GM19463 (cell line): ENCODE measurements around the gene TMSB10.
"Not testable (repeated sequence)": the region's sequence is repeated elsewhere in the genome, so short reads cannot be mapped to it uniquely, and the experiment has no call there.

Experiments used
- ATAC-seq: cut with Tn5 transposase; IDR thresholded peaks from one replicate; pipeline ENCODE4 v1.9.1; 2021; ENCODE audit warnings: mild to moderate bottlenecking, moderate library complexity; ENCODE audit not compliant: unreplicated experiment

TMSB10 gene

DNA sequence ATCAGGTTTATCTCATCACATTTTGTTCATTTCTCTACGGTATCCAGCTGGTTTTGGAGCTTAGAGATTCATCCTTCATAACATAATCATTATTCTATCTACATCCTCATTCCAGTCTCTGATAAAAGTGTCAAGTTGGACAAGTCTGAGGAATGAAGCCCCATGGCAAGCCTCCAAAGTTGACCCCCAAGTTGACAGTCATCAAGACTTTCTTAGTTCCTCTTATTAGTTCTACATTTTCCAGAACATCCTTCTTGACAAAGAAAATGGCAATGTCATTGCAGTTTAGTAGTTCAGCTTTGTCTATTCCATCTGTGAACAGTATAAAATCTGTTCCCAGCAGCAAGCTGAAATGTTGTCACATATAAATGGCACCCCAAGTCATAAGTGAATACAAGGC is 4.5 kb upstream of the TMSB10 start:
- ATAC-seq, result no peak

DNA sequence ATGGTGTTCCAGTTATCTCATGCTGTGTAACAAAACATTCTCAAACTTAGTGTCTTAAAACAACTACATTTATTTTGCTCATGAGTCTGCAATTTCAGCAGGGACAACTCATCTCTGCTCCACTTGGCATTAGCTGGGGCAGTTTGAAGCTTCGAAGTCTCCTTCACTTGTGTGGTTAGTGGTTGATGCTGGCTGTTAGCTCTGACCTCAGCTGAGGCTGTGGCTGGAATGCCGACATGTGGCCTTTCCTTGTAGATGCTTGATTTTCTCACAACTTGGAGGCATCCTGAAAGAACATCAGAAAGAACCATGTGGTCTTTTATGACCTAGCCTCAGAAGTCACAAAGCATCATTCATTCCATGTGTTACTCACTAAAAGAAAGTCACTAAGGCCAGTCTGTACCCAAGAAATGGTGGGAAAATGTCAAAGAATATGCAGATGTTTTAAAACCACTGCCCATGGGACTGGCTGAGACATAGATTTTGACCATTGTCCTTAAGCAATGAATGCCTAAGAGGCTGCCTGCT is 3.8 kb upstream of the TMSB10 start:
- no peak for ATAC-seq

DNA sequence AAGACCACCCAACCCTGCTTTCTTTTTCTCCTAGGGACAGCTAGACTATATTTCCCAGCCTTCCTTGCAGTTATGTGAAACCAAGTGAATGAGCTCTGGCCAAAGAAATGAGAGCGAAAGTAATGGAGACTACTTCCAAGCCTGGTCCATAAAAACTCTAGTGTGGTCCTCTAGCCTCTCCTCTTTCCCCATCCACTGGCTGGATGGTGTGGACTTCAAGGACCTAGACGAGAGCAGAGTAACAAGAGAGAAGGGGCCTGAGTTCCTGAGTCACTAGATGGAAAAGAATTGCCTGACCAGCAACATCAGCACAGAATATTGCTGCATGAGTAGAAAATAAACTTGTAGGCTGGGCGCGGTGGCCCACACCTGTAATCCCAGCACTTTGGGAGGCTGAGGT is 2.9 kb upstream of the TMSB10 start:
- ATAC-seq, result no peak

DNA sequence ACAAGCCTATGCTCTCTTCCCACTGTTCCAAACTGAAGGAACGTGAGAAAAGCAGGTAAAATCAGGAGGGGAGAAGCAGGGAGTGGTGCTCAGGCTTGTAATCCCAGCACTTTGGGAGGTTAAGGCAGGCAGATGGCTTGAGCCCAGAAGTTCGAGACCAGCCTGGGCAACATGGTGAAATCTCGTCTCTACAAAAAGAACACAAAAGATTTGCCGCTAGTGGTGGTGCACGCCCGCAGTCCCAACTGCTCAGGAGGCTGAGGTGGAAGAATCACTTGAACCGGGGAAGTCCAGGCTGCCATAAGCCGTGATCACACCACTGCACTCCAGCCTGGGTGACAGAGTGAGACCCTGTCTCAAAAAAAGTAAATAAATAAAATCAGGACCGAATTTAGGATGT is 1.3 kb upstream of the TMSB10 start:
- no peak for ATAC-seq

DNA sequence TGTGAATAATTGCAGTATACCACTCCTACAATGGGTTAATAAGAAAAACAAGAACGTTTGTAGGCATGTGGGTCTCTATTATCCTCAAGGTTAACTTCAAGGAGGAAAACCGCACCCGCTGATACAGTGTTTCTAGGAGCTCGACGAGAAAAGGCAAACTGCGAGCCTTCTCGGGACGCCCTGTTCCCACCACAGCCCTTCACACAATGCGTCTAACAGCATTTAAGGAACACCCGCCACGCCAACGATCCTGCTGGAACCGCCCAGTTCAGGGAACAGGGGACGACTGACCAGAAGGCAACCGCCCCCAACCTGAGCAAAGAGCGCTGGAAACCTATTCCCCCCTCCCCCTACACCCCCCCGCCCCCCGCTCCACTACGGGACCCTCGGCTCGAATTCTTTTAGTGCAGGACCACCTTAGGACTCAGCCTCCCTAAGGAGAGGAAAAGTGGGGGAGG is 710 bp upstream of the TMSB10 start:
- no peak for ATAC-seq

DNA sequence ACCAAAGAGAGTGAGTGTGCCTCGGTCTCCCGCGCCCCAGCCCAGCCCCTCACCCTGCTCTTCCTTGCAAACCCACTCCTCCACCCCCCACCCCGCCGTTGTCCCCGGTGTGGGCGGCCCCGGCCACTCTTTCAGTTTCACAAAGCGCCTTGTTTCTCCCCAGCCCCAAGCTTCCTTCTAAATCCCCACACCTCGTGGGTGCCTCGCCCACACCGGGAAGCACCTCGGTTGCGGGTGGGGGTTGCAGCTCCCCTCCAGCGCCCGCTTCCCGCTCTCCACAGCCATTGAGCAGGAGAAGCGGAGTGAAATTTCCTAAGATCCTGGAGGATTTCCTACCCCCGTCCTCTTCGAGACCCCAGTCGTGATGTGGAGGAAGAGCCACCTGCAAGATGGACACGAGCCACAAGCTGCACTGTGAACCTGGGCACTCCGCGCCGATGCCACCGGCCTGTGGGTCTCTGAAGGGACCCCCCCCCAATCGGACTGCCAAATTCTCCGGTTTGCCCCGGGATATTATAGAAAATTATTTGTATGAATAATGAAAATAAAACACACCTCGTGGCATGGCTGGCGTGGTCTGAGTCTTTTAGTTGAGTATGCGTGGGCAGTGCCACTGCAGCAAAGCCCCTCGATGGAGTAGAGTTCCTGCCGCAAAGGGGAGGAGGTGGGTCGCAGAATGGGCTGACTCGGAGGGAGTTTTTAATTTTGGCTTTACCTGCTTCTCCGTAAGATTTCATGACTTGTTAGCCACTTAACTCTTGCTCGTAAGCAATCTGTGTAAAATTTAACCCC is 848 bp downstream of the TMSB10 start:
- ATAC-seq, result peak; percentile 34

DNA sequence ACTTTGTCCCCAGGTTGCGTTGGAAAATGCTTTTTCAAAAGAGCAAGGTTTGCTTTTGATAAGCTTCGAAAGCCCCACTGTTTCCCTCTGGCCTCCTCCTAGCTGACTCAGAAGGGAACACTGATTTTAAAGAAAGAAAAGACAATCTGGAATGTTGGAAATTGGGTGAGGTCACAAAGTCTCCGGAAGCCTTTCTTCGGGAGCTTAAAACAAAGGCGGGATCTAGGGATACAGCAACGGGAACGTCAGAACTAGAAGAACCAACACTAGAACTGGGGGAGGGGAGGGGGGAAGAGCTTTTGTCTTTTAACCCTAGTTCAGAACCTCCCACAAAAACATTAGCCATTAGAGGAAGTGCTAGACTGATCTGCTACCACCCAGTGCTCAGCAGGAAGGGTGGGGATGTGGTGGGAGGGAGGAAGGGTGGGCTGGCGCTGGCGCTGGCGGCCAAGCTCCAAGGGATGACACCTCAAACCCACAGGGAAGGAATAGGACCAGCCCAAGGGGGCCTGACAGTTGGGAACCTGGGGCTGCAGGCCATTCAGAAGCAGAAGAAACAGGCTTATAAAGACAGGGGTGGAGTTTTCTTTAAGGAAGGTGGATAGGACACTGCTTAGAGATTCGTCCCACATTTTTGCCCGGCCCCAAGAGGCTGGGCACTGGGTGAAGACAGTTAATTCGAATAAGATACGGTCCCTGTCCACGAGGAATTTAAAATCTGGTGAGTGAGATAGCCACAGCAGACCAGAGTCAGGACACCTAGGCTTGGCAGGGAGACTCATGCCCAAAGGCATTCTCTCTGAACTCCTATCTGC is 1.7 kb downstream of the TMSB10 start:
- peak; percentile 29 for ATAC-seq

DNA sequence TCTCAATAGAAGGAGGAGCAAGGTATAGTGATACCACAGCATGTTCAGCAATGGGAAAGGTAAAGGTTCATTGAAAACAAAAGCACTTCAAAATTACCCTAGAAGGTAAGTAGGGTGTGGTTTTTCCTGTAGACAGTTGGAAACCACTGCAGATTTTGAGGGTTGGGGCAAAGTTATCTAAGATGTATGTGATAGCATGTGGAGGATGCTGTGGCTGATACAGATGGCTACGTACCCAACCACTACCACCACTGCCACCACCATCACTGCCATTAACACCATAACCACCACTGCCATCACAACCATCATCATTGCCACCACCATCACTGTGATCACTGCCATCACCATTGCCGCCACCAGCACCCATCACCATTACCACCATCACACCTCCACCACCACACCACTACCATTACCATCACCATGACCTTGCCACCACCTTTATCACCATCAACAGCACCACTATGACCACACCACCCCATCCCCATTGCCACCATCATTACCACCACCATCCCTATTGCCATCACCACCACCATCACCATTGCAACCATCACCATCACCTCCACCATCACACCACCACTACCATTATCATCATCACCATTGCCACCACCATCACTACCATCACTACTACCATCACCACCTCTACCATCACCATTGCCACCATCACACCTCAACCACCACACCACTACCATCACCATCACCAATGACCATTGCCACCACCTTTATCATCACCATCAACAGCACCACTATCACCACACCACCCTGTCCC is 3.7 kb downstream of the TMSB10 start:
- no peak for ATAC-seq

DNA sequence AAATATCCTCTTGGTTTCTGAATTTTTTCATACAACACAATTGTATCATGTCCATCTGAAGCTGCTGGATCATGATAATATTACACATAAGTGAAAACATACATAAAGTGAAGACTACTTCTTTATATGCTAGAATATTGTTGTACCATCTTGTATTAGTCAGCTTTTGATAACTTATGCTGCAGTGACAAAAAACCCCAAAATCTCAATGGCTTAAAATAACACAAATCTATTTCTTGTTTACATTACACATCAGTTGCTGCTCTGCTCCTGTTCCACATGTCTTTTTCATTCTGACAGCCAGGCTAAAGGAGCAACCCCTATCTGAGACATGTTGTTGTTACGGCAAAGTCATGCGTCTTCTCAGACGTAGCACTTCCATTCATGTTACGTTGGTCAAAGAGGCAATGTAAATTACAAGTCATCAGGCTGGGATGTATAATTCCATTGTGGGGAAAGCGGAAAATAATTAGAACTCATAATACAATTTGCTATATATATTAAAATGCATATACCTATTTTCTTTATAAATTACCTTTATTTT is 5.8 kb downstream of the TMSB10 start:
- ATAC-seq, result no peak

DNA sequence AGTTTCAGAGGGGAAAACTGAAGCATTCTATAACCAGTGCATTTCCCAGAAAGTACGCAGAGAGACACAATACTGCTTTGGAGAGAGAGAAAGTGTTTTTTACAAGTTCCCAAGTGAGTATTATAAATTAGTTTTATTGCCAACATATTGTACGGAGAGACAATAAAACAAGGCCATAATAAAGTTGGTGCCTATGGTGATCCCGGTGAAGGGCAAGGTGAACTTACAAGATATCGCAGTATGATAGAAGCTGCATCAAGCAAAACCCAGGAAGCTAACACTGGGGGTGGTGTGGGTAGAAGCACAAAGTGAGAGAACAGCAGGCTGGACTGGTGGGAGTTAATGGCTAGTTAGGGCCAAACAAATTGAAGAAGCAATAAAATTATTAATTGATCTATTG is 7.5 kb downstream of the TMSB10 start:
- ATAC-seq, result no peak

DNA sequence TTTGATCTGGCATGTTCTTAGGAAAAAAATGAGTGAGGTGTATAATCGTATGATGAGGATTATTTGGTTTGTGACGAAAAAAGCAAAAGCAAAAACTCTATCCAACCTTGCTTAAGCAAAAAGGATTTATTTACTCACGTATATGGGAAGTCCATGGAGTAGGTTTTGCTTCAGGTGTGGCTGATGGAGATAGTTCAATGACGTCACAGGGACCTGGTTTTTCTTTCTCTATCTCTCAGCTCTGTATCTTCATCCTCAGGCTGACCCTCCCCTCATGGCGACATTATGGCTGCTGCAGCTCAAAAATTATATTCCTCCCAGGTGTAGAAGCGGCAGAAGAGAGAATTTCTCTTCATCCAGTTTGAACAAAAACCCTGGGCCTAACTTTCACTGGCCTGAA is 8.9 kb downstream of the TMSB10 start:
- ATAC-seq, result no peak

DNA sequence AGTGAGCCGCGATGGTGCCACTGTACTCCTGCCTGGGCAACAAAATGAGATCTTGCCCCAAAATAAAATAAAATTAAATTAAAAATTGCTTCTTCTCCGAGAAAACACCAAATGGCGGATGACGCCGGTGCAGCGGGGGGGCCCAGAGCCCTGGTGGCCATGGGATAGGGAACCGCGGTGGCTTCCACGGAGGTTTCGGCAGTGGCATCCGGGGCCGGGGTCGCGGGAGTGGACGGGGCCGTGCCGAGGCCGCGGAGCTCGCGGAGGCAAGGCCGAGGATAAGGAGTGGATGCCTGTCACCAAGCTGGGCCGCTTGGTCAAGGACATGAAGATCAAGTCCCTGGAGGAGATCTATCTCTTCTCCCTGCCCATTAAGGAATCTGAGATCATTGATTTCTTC is 10.2 kb downstream of the TMSB10 start:
- not testable (repeated sequence) for ATAC-seq

DNA sequence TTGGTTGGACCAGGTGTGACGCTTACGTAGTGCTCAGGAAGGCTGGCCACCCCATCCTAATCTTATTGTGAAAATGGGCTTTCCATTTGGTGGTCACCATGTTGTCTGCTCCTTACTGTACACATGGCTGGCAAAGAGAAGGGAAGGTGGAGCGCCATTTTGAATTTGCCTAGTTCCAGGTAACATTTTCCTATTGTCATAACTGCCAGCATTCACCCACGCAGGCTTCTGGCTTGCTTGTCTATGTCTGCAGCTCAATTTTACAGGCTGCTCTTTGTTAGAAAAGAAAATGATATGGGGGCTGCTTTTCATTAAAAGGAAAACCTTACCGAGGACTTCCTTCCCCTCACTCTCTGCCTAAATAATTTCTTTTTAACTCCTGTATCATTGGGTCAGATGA is 12.4 kb downstream of the TMSB10 start:
- ATAC-seq, result not testable (repeated sequence)

DNA sequence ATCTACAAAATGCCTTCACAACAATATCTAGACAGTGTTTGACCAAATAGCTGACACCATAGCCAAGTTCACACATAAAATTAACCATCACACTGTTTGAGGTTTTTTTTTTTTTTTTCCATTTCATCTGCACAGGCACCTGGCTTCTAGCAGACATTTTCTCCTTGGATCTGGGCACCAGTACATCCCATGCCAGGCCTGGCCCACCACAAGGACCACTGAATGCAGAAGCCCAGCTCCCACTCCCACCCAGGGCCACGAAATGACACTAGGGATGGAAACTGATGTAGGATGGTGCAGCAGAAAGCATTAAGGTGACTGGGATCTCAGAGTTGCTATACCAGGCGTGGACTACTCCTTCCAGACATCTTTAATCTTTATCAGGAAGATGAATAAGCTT is 13.0 kb downstream of the TMSB10 start:
- ATAC-seq, result no peak

DNA sequence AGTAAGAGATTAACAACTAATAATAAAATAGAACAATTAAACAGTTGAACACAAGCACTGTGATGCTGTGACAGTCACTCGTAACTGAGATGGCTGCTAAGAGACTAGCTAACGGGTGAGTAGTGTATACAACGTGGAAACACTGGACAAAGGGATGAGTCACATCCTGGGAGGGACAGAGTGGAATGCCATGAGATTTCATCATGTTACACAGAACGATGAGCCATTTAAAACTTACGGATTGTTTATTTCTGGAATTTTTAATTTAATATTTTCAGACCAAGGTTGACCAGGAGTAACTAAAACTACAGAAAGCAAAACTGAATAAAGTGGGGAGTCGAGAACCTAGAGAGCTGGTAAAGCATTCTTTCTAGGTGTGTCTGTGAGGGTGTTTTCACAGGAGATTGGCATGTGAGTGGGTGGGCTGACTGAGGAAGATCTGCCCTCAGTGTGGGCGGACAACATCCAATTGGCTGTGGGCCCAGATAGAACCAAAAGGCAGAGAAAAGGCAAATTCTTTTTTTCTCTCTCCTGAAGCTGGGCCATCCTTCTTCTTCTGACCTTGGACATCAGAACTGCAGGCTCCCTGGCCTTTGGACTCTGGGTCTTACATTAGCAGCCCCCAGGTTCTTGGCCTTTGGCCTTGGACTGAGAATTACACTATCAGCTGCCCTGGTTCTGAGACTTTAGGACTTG is 14.6 kb downstream of the TMSB10 start:
- peak; percentile 37 for ATAC-seq

DNA sequence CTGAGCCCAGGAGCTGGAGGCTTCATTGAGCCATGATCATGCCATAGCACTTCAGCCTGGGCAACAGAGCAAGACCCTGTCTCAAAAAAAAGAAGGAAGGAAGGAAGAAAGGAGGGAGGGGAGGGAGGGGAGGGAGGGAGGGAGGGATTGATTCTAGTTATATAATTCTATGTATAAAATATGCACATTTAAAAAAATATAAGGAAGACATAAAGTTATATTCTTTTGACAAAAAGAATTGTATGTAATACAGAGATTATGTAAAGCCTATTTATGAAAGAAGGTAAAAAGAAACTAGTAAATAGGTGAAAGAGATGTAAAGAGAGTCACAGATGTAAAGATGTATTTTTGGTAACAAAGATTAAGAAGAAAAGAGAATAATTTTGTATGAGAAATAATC is 17.6 kb downstream of the TMSB10 start:
- ATAC-seq, result no peak

DNA sequence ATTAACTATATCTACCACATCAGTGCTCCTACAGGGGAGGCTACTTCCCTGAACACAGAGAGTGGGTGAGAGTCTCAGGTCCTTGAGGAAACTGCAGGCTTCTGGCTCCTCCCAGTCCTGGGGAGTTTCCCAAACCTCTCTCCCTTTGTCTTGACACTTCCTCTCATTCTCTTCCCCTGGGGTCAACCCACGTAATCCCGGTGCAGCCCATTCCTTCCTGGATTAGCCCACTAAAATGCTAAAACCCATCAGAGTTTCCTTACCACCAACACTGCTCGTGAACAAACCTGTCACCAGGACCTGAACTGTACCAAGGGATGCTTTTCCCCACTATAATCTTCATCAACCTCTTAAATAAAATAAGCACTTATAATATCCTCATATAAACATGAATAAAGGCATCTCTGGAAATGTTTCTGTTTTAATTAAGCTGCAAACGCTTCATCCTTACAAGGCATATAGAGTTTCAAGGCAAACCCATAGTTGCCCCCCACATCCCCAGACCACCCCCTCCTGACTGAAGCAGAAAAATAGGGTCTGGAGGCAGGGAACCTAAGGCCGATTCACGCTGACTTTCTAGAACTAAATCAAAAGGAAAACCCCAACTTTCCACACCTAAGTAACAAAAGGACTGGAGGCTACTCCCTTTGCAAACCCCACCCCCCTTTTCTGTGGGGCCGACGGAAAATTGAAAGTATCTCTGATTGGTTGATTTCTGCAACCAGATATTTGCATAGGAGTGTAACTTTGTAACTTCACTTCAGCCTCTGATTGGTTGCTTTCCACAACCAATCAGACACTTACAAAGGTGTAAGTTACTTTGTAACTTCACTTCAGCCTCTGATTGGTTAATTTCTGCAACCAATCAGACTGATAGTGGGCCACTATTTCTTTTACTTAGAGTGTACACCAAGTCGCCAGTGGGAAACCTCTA is 19.0 kb downstream of the TMSB10 start:
- ATAC-seq, result peak; percentile 14

DNA sequence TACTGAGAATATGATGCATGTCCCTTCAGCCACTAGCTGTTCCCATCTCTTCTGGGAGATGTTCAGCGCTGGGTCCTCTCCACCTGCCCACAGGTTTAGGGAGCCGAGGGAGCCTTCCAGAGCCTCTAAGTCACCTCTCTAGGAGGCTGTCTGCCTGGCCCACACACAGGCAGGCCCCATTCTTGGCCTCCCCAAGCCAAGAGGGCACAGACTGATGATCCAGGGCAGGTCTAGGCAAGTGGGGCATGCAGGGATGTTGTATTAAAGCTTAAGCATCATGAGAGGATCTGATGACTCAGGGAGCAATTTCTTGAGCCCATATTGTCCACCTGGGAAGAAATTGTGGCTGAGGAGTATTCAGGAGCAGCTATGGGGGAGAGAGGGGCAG is 19.9 kb downstream of the TMSB10 start:
- no peak for ATAC-seq

DNA sequence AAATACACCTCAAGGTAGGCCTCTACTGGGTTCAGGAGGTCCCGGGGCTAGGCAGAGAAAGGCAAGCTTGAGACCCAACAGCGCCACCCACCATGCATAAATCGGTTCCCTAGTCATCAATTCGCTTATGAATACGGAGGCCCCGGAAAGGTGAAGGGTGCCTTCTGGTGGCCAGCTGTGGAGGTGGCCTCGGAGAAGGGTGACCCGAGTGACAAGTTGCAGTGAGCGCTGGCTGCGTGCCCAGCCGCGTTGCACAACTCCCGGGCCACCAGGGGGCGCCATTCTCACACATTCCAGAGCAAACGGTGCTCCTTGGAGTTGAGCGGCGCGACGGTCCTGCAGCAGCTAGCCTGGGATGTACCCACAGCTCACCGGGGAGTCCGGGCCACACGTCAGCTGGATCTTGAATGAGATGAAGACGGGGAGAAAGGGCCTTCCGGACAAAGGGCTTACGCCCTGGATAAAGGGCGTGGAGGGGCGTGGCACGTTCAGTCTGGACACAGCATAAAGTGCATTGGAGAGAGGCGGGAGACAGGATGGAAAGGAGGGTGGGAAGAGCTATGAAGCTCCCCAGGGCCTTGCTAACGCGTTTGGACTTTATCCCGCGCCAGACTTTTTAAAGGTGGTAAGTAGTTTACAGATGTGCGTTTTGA is 20.4 kb downstream of the TMSB10 start:
- peak; percentile 78 for ATAC-seq
